ENCODE results near the gene AGTPBP1.
"Not testable (repeated sequence)": the region's sequence is repeated elsewhere in the genome, so short reads cannot be mapped to it uniquely, and the experiment has no call there.

AGTPBP1 gene

GRCh38 chr9:85617141-85617670, 124.5 kb downstream of the AGTPBP1 start:
- DNase-seq = no peak

- DNase-seq = no peak
Measured at GRCh38 chr9:85615792-85616191, 126.0 kb downstream of the AGTPBP1 start.

GRCh38 chr9:85610074-85610860, 131.5 kb downstream of the AGTPBP1 start:
- DNase-seq = peak; percentile 64 to 82 (median 71)

- no peak for DNase-seq
Measured at GRCh38 chr9:85605905-85606304, 135.8 kb downstream of the AGTPBP1 start.

- DNase-seq = no peak
Measured at GRCh38 chr9:85603936-85604335, 137.8 kb downstream of the AGTPBP1 start.

- DNase-seq = no peak
Measured at GRCh38 chr9:85602742-85603141, 139.0 kb downstream of the AGTPBP1 start.

- DNase-seq = no peak
Measured at GRCh38 chr9:85600675-85601263, 141.0 kb downstream of the AGTPBP1 start.

- no peak for DNase-seq
Measured at GRCh38 chr9:85599540-85600105, 142.1 kb downstream of the AGTPBP1 start.

- no peak for DNase-seq
Measured at GRCh38 chr9:85594316-85594715, 147.4 kb downstream of the AGTPBP1 start.

- no peak for DNase-seq
Measured at GRCh38 chr9:85586684-85587083, 155.1 kb downstream of the AGTPBP1 start.

GRCh38 chr9:85577353-85577952, 164.3 kb downstream of the AGTPBP1 start:
- DNase-seq = no peak

GRCh38 chr9:85575868-85576267, 165.9 kb downstream of the AGTPBP1 start:
- DNase-seq = no peak

- DNase-seq = not testable (repeated sequence)
Measured at GRCh38 chr9:85573546-85573945, 168.2 kb downstream of the AGTPBP1 start.

GRCh38 chr9:85572917-85573316, 168.8 kb downstream of the AGTPBP1 start:
- DNase-seq = not testable (repeated sequence)

- no peak for DNase-seq
Measured at GRCh38 chr9:85569988-85570387, 171.8 kb downstream of the AGTPBP1 start.

GRCh38 chr9:85559526-85559925, 182.2 kb downstream of the AGTPBP1 start:
- no peak for DNase-seq

GRCh38 chr9:85554349-85554748, 187.4 kb downstream of the AGTPBP1 start:
- DNase-seq = no peak

- DNase-seq = no peak
Measured at GRCh38 chr9:85553475-85553874, 188.3 kb downstream of the AGTPBP1 start.

- DNase-seq = no peak
Measured at GRCh38 chr9:85547599-85547998, 194.2 kb downstream of the AGTPBP1 start.

GRCh38 chr9:85543196-85543595, 198.6 kb downstream of the AGTPBP1 start:
- no peak for DNase-seq

GRCh38 chr9:85541876-85542275, 199.9 kb downstream of the AGTPBP1 start:
- no peak for DNase-seq

GRCh38 chr9:85536514-85536913, 205.2 kb downstream of the AGTPBP1 start:
- DNase-seq = no peak

- DNase-seq = no peak
Measured at GRCh38 chr9:85536076-85536475, 205.7 kb downstream of the AGTPBP1 start.

Measured in suppressor macrophage (primary cell).